ENCODE data around the gene MAPK9. TPM values are rescaled to one million over a fixed set of nuclear protein-coding genes. Genes with fewer than 3 reads are reported as not detected.

MAPK9 gene
- total RNA-seq, 1 experiment from 2014 or later, result 43.4 TPM

- Histone ChIP-seq H3K27ac (ENCODE audit: low read depth, low read length) (no peak overlapping the region), H3K9me2 (ENCODE audit: insufficient read depth) (no peaks in the 10 kb centered on the region), H3K9ac (ENCODE audit: low read length) (no peak overlapping the region), H4K20me1 (ENCODE audit: insufficient read depth) (no peaks in the 10 kb centered on the region), H3K4me3 (replicated peaks in 1 of 2; ENCODE audit: low read depth in 1 of 2, low read length in 2 of 2) (no peak overlapping the region), H2AFZ (ENCODE audit: low read depth, low read length, poor library complexity, severe bottlenecking) (no peak overlapping the region), H3K27me3 (ENCODE audit: insufficient read depth, low read length) (no peaks in the 10 kb centered on the region), H3K4me1 (ENCODE audit: control insufficient read depth in 1 of 2, insufficient read depth in 2 of 2, low read length in 2 of 2) (peaks cover 5 to 14% of the 10 kb centered on the region in 2 experiments; a peak in 3 of 4 replicates), H3K79me2 (ENCODE audit: insufficient read depth, low read length) (no peaks in the 10 kb centered on the region), H3K4me2 (ENCODE audit: low read length) (no peak overlapping the region), H3K9me3 (ENCODE audit: control insufficient read depth in 1 of 2, insufficient read depth in 1 of 2, low read depth in 1 of 2, low read length in 2 of 2) (no peaks in the 10 kb centered on the region), H3K36me3 (ENCODE audit: control insufficient read depth in 1 of 2, insufficient read depth in 2 of 2, low read length in 2 of 2) (no peaks in the 10 kb centered on the region)
- no TSS peak for BruUV-seq (replicated peaks)
- ChIA-PET CTCF (no interaction called here), RAD21 (ENCODE audit: low non-redundant PET in 1 of 2, low total read pairs in 2 of 2, uncharacterized antibody in 2 of 2, unreplicated experiment in 2 of 2) (no interaction called here), POLR2A (no interaction called here)
- no peak for DNase-seq (ENCODE audit: low read depth, low spot score)
- intact Hi-C loops (cut with micrococcal nuclease), result no loop called here
- no peak for TF ChIP-seq ZFX (IDR thresholded peaks at IDR 0.05)
- no peak for TF ChIP-seq FOSL1 (IDR thresholded peaks at IDR 0.05; ENCODE audit: low read depth)
- TF ChIP-seq CTCF (IDR thresholded peaks at IDR 0.05 in 2 of 3, conservative IDR thresholded peaks at IDR 0.05 in 1 of 3; ENCODE audit: borderline replicate concordance in 1 of 3, insufficient read depth in 1 of 3, low read depth in 2 of 3, low read length in 2 of 3), result no peak
- no peak for TF ChIP-seq SP1 (IDR thresholded peaks at IDR 0.05; ENCODE audit: low read depth)
- TF ChIP-seq ATF3 (IDR thresholded peaks at IDR 0.05), result no peak
- no peak for TF ChIP-seq YY1 (IDR thresholded peaks at IDR 0.05; ENCODE audit: extremely low read depth, insufficient replicate concordance, low read depth, low read length)
- TF ChIP-seq SIN3A (IDR thresholded peaks at IDR 0.05; ENCODE audit: low read depth), result no peak
- no peak for TF ChIP-seq MAX (IDR thresholded peaks at IDR 0.05)
- no peak for TF ChIP-seq JUND (IDR thresholded peaks at IDR 0.05)
- TF ChIP-seq SRF (IDR thresholded peaks at IDR 0.05; ENCODE audit: low read depth), result no peak
- TF ChIP-seq, protein P1, sequence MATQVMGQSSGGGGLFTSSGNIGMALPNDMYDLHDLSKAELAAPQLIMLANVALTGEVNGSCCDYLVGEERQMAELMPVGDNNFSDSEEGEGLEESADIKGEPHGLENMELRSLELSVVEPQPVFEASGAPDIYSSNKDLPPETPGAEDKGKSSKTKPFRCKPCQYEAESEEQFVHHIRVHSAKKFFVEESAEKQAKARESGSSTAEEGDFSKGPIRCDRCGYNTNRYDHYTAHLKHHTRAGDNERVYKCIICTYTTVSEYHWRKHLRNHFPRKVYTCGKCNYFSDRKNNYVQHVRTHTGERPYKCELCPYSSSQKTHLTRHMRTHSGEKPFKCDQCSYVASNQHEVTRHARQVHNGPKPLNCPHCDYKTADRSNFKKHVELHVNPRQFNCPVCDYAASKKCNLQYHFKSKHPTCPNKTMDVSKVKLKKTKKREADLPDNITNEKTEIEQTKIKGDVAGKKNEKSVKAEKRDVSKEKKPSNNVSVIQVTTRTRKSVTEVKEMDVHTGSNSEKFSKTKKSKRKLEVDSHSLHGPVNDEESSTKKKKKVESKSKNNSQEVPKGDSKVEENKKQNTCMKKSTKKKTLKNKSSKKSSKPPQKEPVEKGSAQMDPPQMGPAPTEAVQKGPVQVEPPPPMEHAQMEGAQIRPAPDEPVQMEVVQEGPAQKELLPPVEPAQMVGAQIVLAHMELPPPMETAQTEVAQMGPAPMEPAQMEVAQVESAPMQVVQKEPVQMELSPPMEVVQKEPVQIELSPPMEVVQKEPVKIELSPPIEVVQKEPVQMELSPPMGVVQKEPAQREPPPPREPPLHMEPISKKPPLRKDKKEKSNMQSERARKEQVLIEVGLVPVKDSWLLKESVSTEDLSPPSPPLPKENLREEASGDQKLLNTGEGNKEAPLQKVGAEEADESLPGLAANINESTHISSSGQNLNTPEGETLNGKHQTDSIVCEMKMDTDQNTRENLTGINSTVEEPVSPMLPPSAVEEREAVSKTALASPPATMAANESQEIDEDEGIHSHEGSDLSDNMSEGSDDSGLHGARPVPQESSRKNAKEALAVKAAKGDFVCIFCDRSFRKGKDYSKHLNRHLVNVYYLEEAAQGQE (IDR thresholded peaks at IDR 0.05; ENCODE audit: low read depth), result no peak
- no peak for TF ChIP-seq POLR2AphosphoS5 (IDR thresholded peaks at IDR 0.05; ENCODE audit: low read depth, low read length)
- TF ChIP-seq, protein P2, sequence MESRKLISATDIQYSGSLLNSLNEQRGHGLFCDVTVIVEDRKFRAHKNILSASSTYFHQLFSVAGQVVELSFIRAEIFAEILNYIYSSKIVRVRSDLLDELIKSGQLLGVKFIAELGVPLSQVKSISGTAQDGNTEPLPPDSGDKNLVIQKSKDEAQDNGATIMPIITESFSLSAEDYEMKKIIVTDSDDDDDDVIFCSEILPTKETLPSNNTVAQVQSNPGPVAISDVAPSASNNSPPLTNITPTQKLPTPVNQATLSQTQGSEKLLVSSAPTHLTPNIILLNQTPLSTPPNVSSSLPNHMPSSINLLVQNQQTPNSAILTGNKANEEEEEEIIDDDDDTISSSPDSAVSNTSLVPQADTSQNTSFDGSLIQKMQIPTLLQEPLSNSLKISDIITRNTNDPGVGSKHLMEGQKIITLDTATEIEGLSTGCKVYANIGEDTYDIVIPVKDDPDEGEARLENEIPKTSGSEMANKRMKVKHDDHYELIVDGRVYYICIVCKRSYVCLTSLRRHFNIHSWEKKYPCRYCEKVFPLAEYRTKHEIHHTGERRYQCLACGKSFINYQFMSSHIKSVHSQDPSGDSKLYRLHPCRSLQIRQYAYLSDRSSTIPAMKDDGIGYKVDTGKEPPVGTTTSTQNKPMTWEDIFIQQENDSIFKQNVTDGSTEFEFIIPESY (IDR thresholded peaks at IDR 0.05; ENCODE audit: extremely low read depth, insufficient replicate concordance, low read length), result no peak
- no peak for TF ChIP-seq EZH2phosphoT487 (IDR thresholded peaks at IDR 0.05; ENCODE audit: borderline replicate concordance)
- no peak for TF ChIP-seq EGR1 (IDR thresholded peaks at IDR 0.05; ENCODE audit: low read depth)
- TF ChIP-seq CBX3 (IDR thresholded peaks at IDR 0.05; ENCODE audit: low read depth), result no peak
- no peak for TF ChIP-seq CEBPB (IDR thresholded peaks at IDR 0.05; ENCODE audit: low read depth)
- no peak for TF ChIP-seq ZNF274 (IDR thresholded peaks at IDR 0.05; ENCODE audit: low read depth, low read length)
- no peak for TF ChIP-seq EZH2 (IDR thresholded peaks at IDR 0.05)
- no peak for TF ChIP-seq ELF1 (IDR thresholded peaks at IDR 0.05; ENCODE audit: borderline replicate concordance, low read depth)
- no peak for ATAC-seq
These were observed 80.2 kb downstream of the MAPK9 start for GRCh38 chr5:180211761-180212035.

All from HCT116 (cell line).